Measurements from ENCODE around the gene BTAF1. TPM values are rescaled to one million over a fixed set of nuclear protein-coding genes. Genes with fewer than 3 reads are reported as not detected.

BTAF1 gene
- total RNA-seq, 1 experiment from 2014 or later = 42.5 TPM

GRCh38 chr10:91992031-91992430 lies 68.5 kb downstream of the BTAF1 start:
- Histone ChIP-seq H3K4me3 (replicated peaks in 1 of 2; ENCODE audit: low read depth in 1 of 2, low read length in 2 of 2) (no peak overlapping the region), H4K20me1 (ENCODE audit: insufficient read depth) (no peaks in the 10 kb centered on the region), H3K79me2 (ENCODE audit: insufficient read depth, low read length) (no peaks in the 10 kb centered on the region), H3K9ac (ENCODE audit: low read length) (no peak overlapping the region), H3K4me1 (ENCODE audit: control insufficient read depth in 1 of 2, insufficient read depth in 2 of 2, low read length in 2 of 2) (no peaks in the 10 kb centered on the region), H3K9me3 (ENCODE audit: control insufficient read depth in 1 of 2, insufficient read depth in 1 of 2, low read depth in 1 of 2, low read length in 2 of 2) (no peaks in the 10 kb centered on the region), H3K27me3 (ENCODE audit: insufficient read depth, low read length) (no peaks in the 10 kb centered on the region), H3K9me2 (ENCODE audit: insufficient read depth) (no peaks in the 10 kb centered on the region), H3K27ac (ENCODE audit: low read depth, low read length) (no peak overlapping the region), H2AFZ (ENCODE audit: low read depth, low read length, poor library complexity, severe bottlenecking) (no peak overlapping the region), H3K4me2 (ENCODE audit: low read length) (no peak overlapping the region), H3K36me3 (ENCODE audit: control insufficient read depth in 1 of 2, insufficient read depth in 2 of 2, low read length in 2 of 2) (peaks cover 25 to 27% of the 10 kb centered on the region in 2 experiments)
- no peak for DNase-seq (ENCODE audit: low read depth, low spot score)
- POLR2A ChIA-PET = no interaction called here
- no peak for ATAC-seq
- CTCF ChIA-PET = no interaction called here
- TF ChIP-seq SIN3A (IDR thresholded peaks at IDR 0.05; ENCODE audit: low read depth) (no peak), POLR2A (IDR thresholded peaks at IDR 0.05; ENCODE audit: borderline replicate concordance, extremely low read depth, insufficient read depth, insufficient read length) (no peak), REST (IDR thresholded peaks at IDR 0.05; ENCODE audit: low read depth) (no peak), SP1 (IDR thresholded peaks at IDR 0.05; ENCODE audit: low read depth) (no peak), MAX (IDR thresholded peaks at IDR 0.05) (no peak), ZNF274 (IDR thresholded peaks at IDR 0.05; ENCODE audit: low read depth, low read length) (no peak), RAD21 (IDR thresholded peaks at IDR 0.05; ENCODE audit: low read depth) (no peak), TCF7L2 (IDR thresholded peaks at IDR 0.05; ENCODE audit: borderline replicate concordance, extremely low read depth, insufficient read depth, insufficient read length) (no peak), CTCF (IDR thresholded peaks at IDR 0.05 in 2 of 3, conservative IDR thresholded peaks at IDR 0.05 in 1 of 3; ENCODE audit: borderline replicate concordance in 1 of 3, insufficient read depth in 1 of 3, low read depth in 2 of 3, low read length in 2 of 3) (no peak), CEBPB (IDR thresholded peaks at IDR 0.05; ENCODE audit: low read depth) (no peak)
- intact Hi-C loops (cut with micrococcal nuclease) = no loop called here
- BruUV-seq (replicated peaks) = no TSS peak
- RAD21 ChIA-PET (ENCODE audit: low non-redundant PET in 1 of 2, low total read pairs in 2 of 2, uncharacterized antibody in 2 of 2, unreplicated experiment in 2 of 2) = no interaction called here
